Measurements from ENCODE around the gene NPPC. TPM values are rescaled to one million over a fixed set of nuclear protein-coding genes. Genes with fewer than 3 reads are reported as not detected.
"Not testable (repeated sequence)": the region's sequence is repeated elsewhere in the genome, so short reads cannot be mapped to it uniquely, and the experiment has no call there.

Gene NPPC
- total RNA-seq, 1 experiment from 2014 or later = not detected

- no peak for DNase-seq (ENCODE audit: low read depth)
These were observed 3.7 kb downstream of the NPPC start for GRCh38 chr2:231922311-231923009.

- DNase-seq (ENCODE audit: low read depth) = no peak
These were observed 5.4 kb downstream of the NPPC start for GRCh38 chr2:231920795-231921194.

- DNase-seq (ENCODE audit: low read depth) = no peak
These were observed 5.8 kb downstream of the NPPC start for GRCh38 chr2:231920366-231920765.

- no peak for DNase-seq (ENCODE audit: low read depth)
These were observed 6.7 kb downstream of the NPPC start for GRCh38 chr2:231919341-231920035.

GRCh38 chr2:231918501-231919330 is 7.5 kb downstream of the NPPC start:
- no peak for DNase-seq (ENCODE audit: low read depth)

GRCh38 chr2:231917280-231918066 is 8.7 kb downstream of the NPPC start:
- no peak for DNase-seq (ENCODE audit: low read depth)

GRCh38 chr2:231914077-231914690 is 12.0 kb downstream of the NPPC start:
- DNase-seq (ENCODE audit: low read depth) = no peak

- no peak for DNase-seq (ENCODE audit: low read depth)
These were observed 14.8 kb downstream of the NPPC start for GRCh38 chr2:231911381-231911780.

- DNase-seq (ENCODE audit: low read depth) = no peak
These were observed 15.4 kb downstream of the NPPC start for GRCh38 chr2:231910771-231911170.

GRCh38 chr2:231910161-231910560 is 16.0 kb downstream of the NPPC start:
- DNase-seq (ENCODE audit: low read depth) = not testable (repeated sequence)

GRCh38 chr2:231909631-231910030 is 16.6 kb downstream of the NPPC start:
- DNase-seq (ENCODE audit: low read depth) = no peak

GRCh38 chr2:231908584-231908983 is 17.6 kb downstream of the NPPC start:
- no peak for DNase-seq (ENCODE audit: low read depth)

GRCh38 chr2:231907765-231908164 is 18.4 kb downstream of the NPPC start:
- DNase-seq (ENCODE audit: low read depth) = no peak

- no peak for DNase-seq (ENCODE audit: low read depth)
These were observed 21.2 kb downstream of the NPPC start for GRCh38 chr2:231905026-231905425.

GRCh38 chr2:231904161-231904611 is 22.0 kb downstream of the NPPC start:
- no peak for DNase-seq (ENCODE audit: low read depth)

- no peak for DNase-seq (ENCODE audit: low read depth)
These were observed 23.6 kb downstream of the NPPC start for GRCh38 chr2:231902598-231902997.

- no peak for DNase-seq (ENCODE audit: low read depth)
These were observed 25.2 kb downstream of the NPPC start for GRCh38 chr2:231900972-231901371.

- DNase-seq (ENCODE audit: low read depth) = peak; percentile 64
These were observed 25.7 kb downstream of the NPPC start for GRCh38 chr2:231900486-231900942.

GRCh38 chr2:231894566-231895380 is 31.4 kb downstream of the NPPC start:
- no peak for DNase-seq (ENCODE audit: low read depth)

GRCh38 chr2:231891514-231891905 is 34.7 kb downstream of the NPPC start:
- DNase-seq (ENCODE audit: low read depth) = no peak
